SK-N-SH (cell line): ENCODE measurements around the gene SLC16A5. TPM values are rescaled to one million over a fixed set of nuclear protein-coding genes. Genes with fewer than 3 reads are reported as not detected.

Source experiments
- CTCF ChIA-PET: fragments of 300-600, 350-600 bp; formaldehyde crosslinking; extraction: SDS; loops from one replicate; lab custom pipeline; 2021; lab: Yijun Ruan, JAX
- POLR2A ChIA-PET: fragments of 350-600 bp; sonication (Branson Sonifier 250); formaldehyde crosslinking; extraction: SDS; loops from one replicate; lab custom pipeline; 2020; ENCODE audit warnings: antibody characterized with exemption, inconsistent platforms; lab: Yijun Ruan, JAX
- DNase-seq: peaks from one replicate; pipeline ENCODE4 v3.0.0; 2012
- H2AFZ ChIP-seq: fragments of 200-600 bp; sonication (generic); 2 replicates; pipeline ENCODE4 v1.8.1; 2016; ENCODE audit warnings: antibody characterized with exemption, mild to moderate bottlenecking, low read depth
- H3F3A ChIP-seq: fragments of 200-600 bp; sonication (generic); replicated peaks from 2 replicates; pipeline ENCODE3; 2016; ENCODE audit warnings: antibody characterized with exemption, mild to moderate bottlenecking; ENCODE audit not compliant: insufficient read depth
- H3K27ac ChIP-seq, 2 experiments: fragments of 200-500 bp in 1 of 2; fragments of 200-600 bp in 1 of 2; sonication (Bioruptor generic) in 1 of 2; sonication (generic), shearing (Covaris generic) in 1 of 2; 2 replicates each; pipeline versions ENCODE4 v1.5.1 to v1.6.1; 2014 to 2016; ENCODE audit warnings: low read depth in 2 of 2, inconsistent platforms in 1 of 2, low read length in 1 of 2, mild to moderate bottlenecking in 1 of 2, mixed read lengths in 1 of 2
- H3K27me3 ChIP-seq: fragments of 200-600 bp; sonication (generic), shearing (Covaris generic); 2 replicates; pipeline ENCODE4 v1.6.1; 2016; ENCODE audit warnings: mixed run types; ENCODE audit not compliant: insufficient read depth
- H3K36me3 ChIP-seq, 2 experiments: fragments of 200-500 bp in 1 of 2; fragments of 200-600 bp in 1 of 2; sonication (Bioruptor generic) in 1 of 2; sonication (generic) in 1 of 2; replicated peaks in 1 of 2; 2 replicates each; pipeline versions ENCODE3 to v1.5.1; 2014 to 2016; ENCODE audit warnings: low read length in 1 of 2, mild to moderate bottlenecking in 1 of 2; ENCODE audit not compliant: insufficient read depth in 2 of 2, control insufficient read depth in 1 of 2
- H3K4me1 ChIP-seq, 2 experiments: fragments of 200-500 bp in 1 of 2; fragments of 200-600 bp in 1 of 2; sonication (Bioruptor generic) in 1 of 2; sonication (generic), shearing (Covaris generic) in 1 of 2; 2 replicates each; pipeline versions ENCODE4 v1.5.1 to v1.6.1; 2014 to 2016; ENCODE audit warnings: low read depth in 1 of 2, low read length in 1 of 2, mixed run types in 1 of 2; ENCODE audit not compliant: insufficient read depth in 2 of 2, control insufficient read depth in 1 of 2
- H3K4me2 ChIP-seq: fragments of 200-600 bp; sonication (generic), shearing (Covaris generic); 2 replicates; pipeline ENCODE4 v1.6.1; 2017; ENCODE audit warnings: mixed run types
- H3K4me3 ChIP-seq, 2 experiments: fragments of 200-500 bp in 1 of 2; fragments of 200-600 bp in 1 of 2; sonication (Bioruptor generic) in 1 of 2; sonication (generic), shearing (Covaris generic) in 1 of 2; 2 replicates each; pipeline versions ENCODE4 v1.5.1 to v1.8.1; 2014 to 2016; ENCODE audit warnings: low read depth in 2 of 2, inconsistent platforms in 1 of 2, low read length in 1 of 2, mild to moderate bottlenecking in 1 of 2, mixed read lengths in 1 of 2, moderate library complexity in 1 of 2
- H3K79me2 ChIP-seq: fragments of 200-600 bp; sonication (generic); 2 replicates; pipeline ENCODE4 v1.8.1; 2017; ENCODE audit warnings: mild to moderate bottlenecking; ENCODE audit not compliant: insufficient read depth
- H3K9ac ChIP-seq: fragments of 200-600 bp; sonication (generic); 2 replicates; pipeline ENCODE4 v1.6.1; 2017; ENCODE audit warnings: mixed run types
- H3K9me2 ChIP-seq: fragments of 200-600 bp; sonication (generic); 2 replicates; pipeline ENCODE4 v1.6.1; 2017; ENCODE audit warnings: mixed run types
- H3K9me3 ChIP-seq: fragments of 200-600 bp; sonication (generic); 2 replicates; pipeline ENCODE4 v1.6.1; 2017; ENCODE audit warnings: mixed run types, mild to moderate bottlenecking, moderate library complexity
- H4K20me1 ChIP-seq: fragments of 200-600 bp; sonication (generic); 2 replicates; pipeline ENCODE4 v1.6.1; 2017; ENCODE audit warnings: mild to moderate bottlenecking, mixed run types; ENCODE audit not compliant: insufficient read depth
- FOXJ3 ChIP-seq: sonication (generic); formaldehyde crosslinking; IDR thresholded peaks from 2 replicates; pipeline ENCODE4 v1.5.1; 2020; ENCODE audit warnings: mild to moderate bottlenecking, missing genetic modification reagents
- MAX ChIP-seq: IDR thresholded peaks from 2 replicates; pipeline ENCODE4 v1.4.0; 2012; ENCODE audit warnings: low read depth
- MEF2A ChIP-seq: IDR thresholded peaks from 2 replicates; pipeline ENCODE4 v1.4.0; 2012; ENCODE audit warnings: low read depth, borderline replicate concordance
- NFIC ChIP-seq: IDR thresholded peaks from 2 replicates; pipeline ENCODE4 v1.4.0; 2012; ENCODE audit warnings: borderline replicate concordance
- RAD21 ChIP-seq: IDR thresholded peaks from 2 replicates; pipeline ENCODE4 v1.6.1; 2012; ENCODE audit warnings: mild to moderate bottlenecking, low read length
- RCOR1 ChIP-seq: fragments of 150-350 bp; IDR thresholded peaks from 2 replicates; pipeline ENCODE4 v1.6.1; 2017; ENCODE audit warnings: antibody characterized with exemption, low read length
- TAF1 ChIP-seq: IDR thresholded peaks from 2 replicates; pipeline ENCODE4 v1.6.1; 2012; ENCODE audit warnings: low read depth, mild to moderate bottlenecking, low read length, moderate library complexity, borderline replicate concordance
- TCF12 ChIP-seq: IDR thresholded peaks from 2 replicates; pipeline ENCODE4 v1.4.0; 2012
- TEAD4 ChIP-seq: IDR thresholded peaks from 2 replicates; pipeline ENCODE4 v1.4.0; 2012; ENCODE audit warnings: mild to moderate bottlenecking, borderline replicate concordance; ENCODE audit not compliant: insufficient read depth
- USF2 ChIP-seq: fragments of 150-350 bp; IDR thresholded peaks from 2 replicates; pipeline ENCODE4 v1.6.1; 2017; ENCODE audit warnings: antibody characterized with exemption, low read length, low read depth, borderline replicate concordance
- WGBS: methylation state at CpG from one replicate; pipeline ENCODE4 v1.1.6; 2017; ENCODE audit warnings: low lambda C conversion rate; 5-methylcytosine and 5-hydroxymethylcytosine counted together
- polyA plus RNA-seq, 3 experiments: library from polyadenylated mRNA; depleted of rRNA; stranded (reverse); fragments of >200 nt; gene quantifications; 2 replicates each; pipeline ENCODE4 v1.2.3, GENCODE V29; 2012

The SLC16A5 gene
- polyA plus RNA-seq, 1 of the 3 experiments (the other 2 are of a cell fraction), result 0.03 TPM

- TF ChIP-seq TEAD4, result no peak
Observed at GRCh38 chr17:75060434-75061054, 27.2 kb upstream of the SLC16A5 start (continued).

- no peak overlapping the region for H2AFZ ChIP-seq
- H3K36me3 ChIP-seq, result peaks cover 42 to 71% of the 10 kb centered on the region in 2 experiments
- WGBS, result 96% methylated on average over 10 of the region's 10 CpGs
- H3K27me3 ChIP-seq, result no peaks in the 10 kb centered on the region
- no peak overlapping the region for H3K4me2 ChIP-seq
- H3K4me3 ChIP-seq, result no peak overlapping the region
- H3K4me1 ChIP-seq, result no peaks in the 10 kb centered on the region
- no peak for DNase-seq
- TF ChIP-seq TCF12 (no peak), MAX (no peak), RAD21 (no peak), USF2 (no peak), TAF1 (no peak), NFIC (no peak)
- H3K9me2 ChIP-seq, result no peaks in the 10 kb centered on the region
- no peak overlapping the region for H3K9ac ChIP-seq
- H3F3A ChIP-seq, result no peaks in the 10 kb centered on the region
- ChIA-PET CTCF (interaction anchor here (0.6 to 3.4 kb wide), 13 partner anchors 9 to 141 kb away, joined by 3 to 19 read pairs (median 4); partner anchors contain the start of genes HID1 and NT5C), POLR2A (interaction anchor here (0.9 kb wide), 1 partner anchor 99 kb away, joined by 3 read pairs; no protein-coding TSS in a partner anchor)
- no peaks in the 10 kb centered on the region for H4K20me1 ChIP-seq
- no peaks in the 10 kb centered on the region for H3K9me3 ChIP-seq
- peaks cover 13% of the 10 kb centered on the region; the same call in 1 of the 2 replicates for H3K79me2 ChIP-seq
- H3K27ac ChIP-seq, result no peak overlapping the region
Observed at GRCh38 chr17:75061055-75061438, 26.7 kb upstream of the SLC16A5 start.

- no peak overlapping the region for H3K27ac ChIP-seq
- peaks cover 7% of the 10 kb centered on the region; the same call in 1 of the 2 replicates for H3K79me2 ChIP-seq
- no peaks in the 10 kb centered on the region for H3K4me1 ChIP-seq
- H3K9ac ChIP-seq, result no peak overlapping the region
- 89% methylated on average over 8 of the region's 8 CpGs for WGBS
- no peaks in the 10 kb centered on the region for H3K27me3 ChIP-seq
- H3F3A ChIP-seq, result no peaks in the 10 kb centered on the region
- no peaks in the 10 kb centered on the region for H3K9me2 ChIP-seq
- H3K4me2 ChIP-seq, result no peak overlapping the region
- no peak overlapping the region for H2AFZ ChIP-seq
- no peak overlapping the region for H3K4me3 ChIP-seq
- H3K36me3 ChIP-seq, result peaks cover 36 to 66% of the 10 kb centered on the region in 2 experiments
- POLR2A ChIA-PET, result interaction anchor here (0.9 kb wide), 1 partner anchor 100 kb away, joined by 3 read pairs; no protein-coding TSS in a partner anchor
- DNase-seq, result no peak
- H4K20me1 ChIP-seq, result no peaks in the 10 kb centered on the region
- CTCF ChIA-PET, result interaction anchor here (1.0 to 3.4 kb wide), 9 partner anchors 8 to 140 kb away, joined by 3 to 19 read pairs (median 4); partner anchors contain the start of genes HID1 and NT5C
- TF ChIP-seq MEF2A (no peak), FOXJ3 (CRISPR knock-in tag) (no peak), TCF12 (no peak), TEAD4 (no peak), RCOR1 (no peak)
- H3K9me3 ChIP-seq, result no peaks in the 10 kb centered on the region
Observed at GRCh38 chr17:75061618-75062017, 26.1 kb upstream of the SLC16A5 start.
